HL-60 (cell line): ENCODE measurements around the gene MCF2L2.
A peak's percentile ranks its signal among the peaks of the same experiment; 100 is the strongest.

ENCODE experiments used
- DNase-seq, 2 experiments: peaks; one replicate each; pipeline ENCODE4 v3.0.0-alpha.2; 2010 to 2020; ENCODE audit warnings: low read depth in 1 of 2, low spot score in 1 of 2
- H3K27ac ChIP-seq: fragments of 250-450 bp; sonication (Bioruptor Pico); replicated peaks from 2 replicates; pipeline ENCODE4 v1.5.1; 2020; ENCODE audit warnings: mild to moderate bottlenecking, moderate library complexity
- H3K27me3 ChIP-seq: fragments of 250-450 bp; sonication (Bioruptor Pico); 2 replicates; pipeline ENCODE4 v1.5.1; 2021; ENCODE audit warnings: mild to moderate bottlenecking, moderate library complexity; ENCODE audit not compliant: insufficient read depth, poor library complexity, severe bottlenecking
- H3K4me3 ChIP-seq: replicated peaks from 2 replicates; pipeline ENCODE4 v1.5.1; 2011; ENCODE audit warnings: mild to moderate bottlenecking, control low read depth, low read length; ENCODE audit not compliant: insufficient read depth
- CTCF ChIP-seq: IDR thresholded peaks from one replicate; pipeline ENCODE4 v1.5.1; 2011; ENCODE audit warnings: low read length, control low read depth, inconsistent platforms; ENCODE audit not compliant: insufficient read depth
- GABPA ChIP-seq: IDR thresholded peaks from 2 replicates; pipeline ENCODE4 v1.6.1; 2012; ENCODE audit warnings: low read depth
- POLR2AphosphoS5 ChIP-seq: IDR thresholded peaks from 2 replicates; pipeline ENCODE4 v1.6.1; 2012; ENCODE audit warnings: low read depth
- REST ChIP-seq: IDR thresholded peaks from 2 replicates; pipeline ENCODE4 v1.6.1; 2012; ENCODE audit warnings: low read depth; ENCODE audit not compliant: insufficient replicate concordance
- SPI1 ChIP-seq: IDR thresholded peaks from 2 replicates; pipeline ENCODE4 v1.6.1; 2012; ENCODE audit warnings: low read depth, mild to moderate bottlenecking, borderline replicate concordance

MCF2L2 gene

GRCh38 chr3:183310936-183311335, 117.5 kb downstream of the MCF2L2 start:
- Histone ChIP-seq H3K4me3 (no peak overlapping the region), H3K27me3 (no peaks in the 10 kb centered on the region), H3K27ac (no peak overlapping the region)
- DNase-seq: no peak
- TF ChIP-seq POLR2AphosphoS5 (no peak), REST (no peak), GABPA (no peak), SPI1 (no peak), CTCF (no peak)

- H3K27ac ChIP-seq: no peak overlapping the region
- TF ChIP-seq GABPA (no peak), SPI1 (no peak), CTCF (no peak), REST (no peak), POLR2AphosphoS5 (no peak)
- H3K27me3 ChIP-seq: no peaks in the 10 kb centered on the region
- no peak for DNase-seq
- no peak overlapping the region for H3K4me3 ChIP-seq
These were observed 119.1 kb downstream of the MCF2L2 start for GRCh38 chr3:183309276-183309675.

- Histone ChIP-seq H3K27ac (no peak overlapping the region), H3K27me3 (no peaks in the 10 kb centered on the region), H3K4me3 (no peak overlapping the region)
- no peak for TF ChIP-seq REST
- TF ChIP-seq SPI1: peak; percentile 13; the same call in 1 of the 2 replicates
- TF ChIP-seq CTCF: no peak
- no peak for TF ChIP-seq GABPA
- no peak for TF ChIP-seq POLR2AphosphoS5
- peak in 1 of 2 experiments; percentile 37 for DNase-seq
These were observed 119.7 kb downstream of the MCF2L2 start for GRCh38 chr3:183308751-183309150.
